SK-N-SH (cell line): ENCODE measurements around the gene SYNE2. TPM values are rescaled to one million over a fixed set of nuclear protein-coding genes. Genes with fewer than 3 reads are reported as not detected.

Source experiments
- CTCF ChIA-PET: fragments of 300-600, 350-600 bp; formaldehyde crosslinking; extraction: SDS; loops from one replicate; lab custom pipeline; 2021; lab: Yijun Ruan, JAX
- POLR2A ChIA-PET: fragments of 350-600 bp; sonication (Branson Sonifier 250); formaldehyde crosslinking; extraction: SDS; loops from one replicate; lab custom pipeline; 2020; ENCODE audit warnings: antibody characterized with exemption, inconsistent platforms; lab: Yijun Ruan, JAX
- DNase-seq: peaks from one replicate; pipeline ENCODE4 v3.0.0; 2012
- H2AFZ ChIP-seq: fragments of 200-600 bp; sonication (generic); 2 replicates; pipeline ENCODE4 v1.8.1; 2016; ENCODE audit warnings: antibody characterized with exemption, mild to moderate bottlenecking, low read depth
- H3F3A ChIP-seq: fragments of 200-600 bp; sonication (generic); replicated peaks from 2 replicates; pipeline ENCODE3; 2016; ENCODE audit warnings: antibody characterized with exemption, mild to moderate bottlenecking; ENCODE audit not compliant: insufficient read depth
- H3K27ac ChIP-seq, 2 experiments: fragments of 200-500 bp in 1 of 2; fragments of 200-600 bp in 1 of 2; sonication (Bioruptor generic) in 1 of 2; sonication (generic), shearing (Covaris generic) in 1 of 2; 2 replicates each; pipeline versions ENCODE4 v1.5.1 to v1.6.1; 2014 to 2016; ENCODE audit warnings: low read depth in 2 of 2, inconsistent platforms in 1 of 2, low read length in 1 of 2, mild to moderate bottlenecking in 1 of 2, mixed read lengths in 1 of 2
- H3K27me3 ChIP-seq: fragments of 200-600 bp; sonication (generic), shearing (Covaris generic); 2 replicates; pipeline ENCODE4 v1.6.1; 2016; ENCODE audit warnings: mixed run types; ENCODE audit not compliant: insufficient read depth
- H3K36me3 ChIP-seq, 2 experiments: fragments of 200-500 bp in 1 of 2; fragments of 200-600 bp in 1 of 2; sonication (Bioruptor generic) in 1 of 2; sonication (generic) in 1 of 2; replicated peaks in 1 of 2; 2 replicates each; pipeline versions ENCODE3 to v1.5.1; 2014 to 2016; ENCODE audit warnings: low read length in 1 of 2, mild to moderate bottlenecking in 1 of 2; ENCODE audit not compliant: insufficient read depth in 2 of 2, control insufficient read depth in 1 of 2
- H3K4me1 ChIP-seq, 2 experiments: fragments of 200-500 bp in 1 of 2; fragments of 200-600 bp in 1 of 2; sonication (Bioruptor generic) in 1 of 2; sonication (generic), shearing (Covaris generic) in 1 of 2; 2 replicates each; pipeline versions ENCODE4 v1.5.1 to v1.6.1; 2014 to 2016; ENCODE audit warnings: low read depth in 1 of 2, low read length in 1 of 2, mixed run types in 1 of 2; ENCODE audit not compliant: insufficient read depth in 2 of 2, control insufficient read depth in 1 of 2
- H3K4me2 ChIP-seq: fragments of 200-600 bp; sonication (generic), shearing (Covaris generic); 2 replicates; pipeline ENCODE4 v1.6.1; 2017; ENCODE audit warnings: mixed run types
- H3K4me3 ChIP-seq, 2 experiments: fragments of 200-500 bp in 1 of 2; fragments of 200-600 bp in 1 of 2; sonication (Bioruptor generic) in 1 of 2; sonication (generic), shearing (Covaris generic) in 1 of 2; 2 replicates each; pipeline versions ENCODE4 v1.5.1 to v1.8.1; 2014 to 2016; ENCODE audit warnings: low read depth in 2 of 2, inconsistent platforms in 1 of 2, low read length in 1 of 2, mild to moderate bottlenecking in 1 of 2, mixed read lengths in 1 of 2, moderate library complexity in 1 of 2
- H3K79me2 ChIP-seq: fragments of 200-600 bp; sonication (generic); 2 replicates; pipeline ENCODE4 v1.8.1; 2017; ENCODE audit warnings: mild to moderate bottlenecking; ENCODE audit not compliant: insufficient read depth
- H3K9ac ChIP-seq: fragments of 200-600 bp; sonication (generic); 2 replicates; pipeline ENCODE4 v1.6.1; 2017; ENCODE audit warnings: mixed run types
- H3K9me2 ChIP-seq: fragments of 200-600 bp; sonication (generic); 2 replicates; pipeline ENCODE4 v1.6.1; 2017; ENCODE audit warnings: mixed run types
- H3K9me3 ChIP-seq: fragments of 200-600 bp; sonication (generic); 2 replicates; pipeline ENCODE4 v1.6.1; 2017; ENCODE audit warnings: mixed run types, mild to moderate bottlenecking, moderate library complexity
- H4K20me1 ChIP-seq: fragments of 200-600 bp; sonication (generic); 2 replicates; pipeline ENCODE4 v1.6.1; 2017; ENCODE audit warnings: mild to moderate bottlenecking, mixed run types; ENCODE audit not compliant: insufficient read depth
- CHD2 ChIP-seq: fragments of 150-350 bp; IDR thresholded peaks from 2 replicates; pipeline ENCODE4 v1.6.1; 2018; ENCODE audit warnings: low read length; ENCODE audit not compliant: partially characterized antibody
- FOXJ3 ChIP-seq: sonication (generic); formaldehyde crosslinking; IDR thresholded peaks from 2 replicates; pipeline ENCODE4 v1.5.1; 2020; ENCODE audit warnings: mild to moderate bottlenecking, missing genetic modification reagents
- FOXM1 ChIP-seq: IDR thresholded peaks from 2 replicates; pipeline ENCODE4 v1.4.0; 2012; ENCODE audit warnings: low read depth, mild to moderate bottlenecking
- GABPA ChIP-seq: IDR thresholded peaks from 2 replicates; pipeline ENCODE4 v1.4.0; 2012; ENCODE audit warnings: low read depth, mild to moderate bottlenecking
- JUND ChIP-seq: IDR thresholded peaks from 2 replicates; pipeline ENCODE4 v1.4.0; 2012
- MEF2A ChIP-seq: IDR thresholded peaks from 2 replicates; pipeline ENCODE4 v1.4.0; 2012; ENCODE audit warnings: low read depth, borderline replicate concordance
- MXI1 ChIP-seq: IDR thresholded peaks from 2 replicates; pipeline ENCODE4 v1.6.1; 2012; ENCODE audit warnings: mild to moderate bottlenecking, low read depth, low read length, improper control_type of control experiment
- NFIC ChIP-seq: IDR thresholded peaks from 2 replicates; pipeline ENCODE4 v1.4.0; 2012; ENCODE audit warnings: borderline replicate concordance
- POLR2AphosphoS5 ChIP-seq: IDR thresholded peaks from 2 replicates; pipeline ENCODE4 v1.6.1; 2012; ENCODE audit warnings: low read depth, low read length
- RAD21 ChIP-seq: IDR thresholded peaks from 2 replicates; pipeline ENCODE4 v1.6.1; 2012; ENCODE audit warnings: mild to moderate bottlenecking, low read length
- RCOR1 ChIP-seq: fragments of 150-350 bp; IDR thresholded peaks from 2 replicates; pipeline ENCODE4 v1.6.1; 2017; ENCODE audit warnings: antibody characterized with exemption, low read length
- RXRA ChIP-seq: IDR thresholded peaks from 2 replicates; pipeline ENCODE4 v1.4.0; 2012; ENCODE audit warnings: low read depth, mild to moderate bottlenecking, borderline replicate concordance
- SIN3A ChIP-seq: IDR thresholded peaks from 2 replicates; pipeline ENCODE4 v1.6.1; 2012; ENCODE audit warnings: low read depth, mild to moderate bottlenecking, low read length, moderate library complexity, borderline replicate concordance
- TEAD4 ChIP-seq: IDR thresholded peaks from 2 replicates; pipeline ENCODE4 v1.4.0; 2012; ENCODE audit warnings: mild to moderate bottlenecking, borderline replicate concordance; ENCODE audit not compliant: insufficient read depth
- YY1 ChIP-seq: IDR thresholded peaks from 2 replicates; pipeline ENCODE4 v1.4.0; 2012; ENCODE audit warnings: low read depth, mild to moderate bottlenecking
- WGBS: methylation state at CpG from one replicate; pipeline ENCODE4 v1.1.6; 2017; ENCODE audit warnings: low lambda C conversion rate; 5-methylcytosine and 5-hydroxymethylcytosine counted together
- polyA plus RNA-seq, 3 experiments: library from polyadenylated mRNA; depleted of rRNA; stranded (reverse); fragments of >200 nt; gene quantifications; 2 replicates each; pipeline ENCODE4 v1.2.3, GENCODE V29; 2012
- TF ChIP-seq, protein P1 (sequence below): fragments of 150-350 bp; IDR thresholded peaks from 2 replicates; pipeline ENCODE4 v1.6.1; 2016; ENCODE audit warnings: mild to moderate bottlenecking, low read depth, low read length
- TF ChIP-seq, protein P2 (sequence below): fragments of 150-350 bp; IDR thresholded peaks from 2 replicates; pipeline ENCODE4 v1.6.1; 2017; ENCODE audit warnings: antibody characterized with exemption, low read length, low read depth, borderline replicate concordance
- TF ChIP-seq, protein P3 (sequence below): IDR thresholded peaks from 2 replicates; pipeline ENCODE4 v1.4.0; 2012; ENCODE audit warnings: low read depth
- TF ChIP-seq, protein P4 (sequence below): IDR thresholded peaks from 2 replicates; pipeline ENCODE4 v1.4.0; 2012; ENCODE audit warnings: low read depth, borderline replicate concordance
- TF ChIP-seq, protein P5 (sequence below): fragments of 200-600 bp; sonication (generic); IDR thresholded peaks from 2 replicates; pipeline ENCODE4 v1.6.1; 2017; ENCODE audit warnings: antibody characterized with exemption, mild to moderate bottlenecking, moderate library complexity

SYNE2 gene
- polyA plus RNA-seq, 1 of the 3 experiments (the other 2 are of a cell fraction) = 7.1 TPM

DNA sequence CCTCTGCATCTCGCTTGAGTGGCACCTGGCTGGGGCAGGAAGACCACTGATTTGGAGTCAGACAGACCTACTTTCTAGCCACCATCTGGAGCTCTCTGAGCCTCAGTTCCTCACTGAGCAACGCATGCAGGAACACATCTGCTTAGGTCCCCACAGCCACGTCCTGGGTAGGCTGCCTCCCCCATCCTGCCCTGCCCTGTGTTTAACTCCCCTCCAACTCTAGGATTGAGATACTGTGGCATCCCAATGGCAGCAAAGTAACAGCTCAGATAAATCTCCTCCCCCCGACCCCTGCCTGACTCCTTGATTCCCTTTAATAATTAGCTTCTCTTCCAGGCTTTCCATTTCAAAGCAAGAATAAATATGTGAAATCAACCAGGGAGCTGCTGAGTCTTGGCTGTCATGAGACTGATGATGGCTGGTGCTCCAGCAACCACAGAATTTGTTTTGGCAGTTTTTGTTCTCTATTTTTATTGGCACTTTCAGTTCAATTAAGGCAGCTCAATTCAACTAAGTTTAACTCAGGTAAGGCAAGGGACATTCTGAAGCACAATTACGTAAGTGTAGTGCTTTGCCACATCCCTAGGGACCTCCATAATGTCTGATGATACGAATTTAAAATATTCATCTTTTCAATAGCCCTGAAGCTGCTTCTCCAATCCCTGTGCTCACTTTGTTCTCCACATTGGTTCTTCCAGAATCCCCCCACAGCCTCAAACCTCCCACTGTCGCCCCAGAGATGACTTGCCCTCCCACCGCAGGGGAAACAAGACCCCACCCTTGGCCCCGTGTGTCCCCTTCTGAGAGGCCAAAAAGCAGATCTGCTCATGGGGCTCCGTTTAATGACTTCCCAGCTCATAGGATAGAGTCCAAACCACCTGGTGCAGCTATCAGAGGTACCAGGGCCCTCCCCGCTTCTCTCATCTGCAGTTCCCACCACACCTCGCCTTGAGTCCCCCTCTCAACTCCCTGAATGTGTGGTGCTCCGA lies 383.1 kb downstream of the SYNE2 start:
- Histone ChIP-seq H3K9me2 (no peaks in the 10 kb centered on the region), H3K9me3 (no peaks in the 10 kb centered on the region), H4K20me1 (no peaks in the 10 kb centered on the region), H2AFZ (no peak overlapping the region), H3K4me2 (no peak overlapping the region), H3K27me3 (no peaks in the 10 kb centered on the region), H3F3A (no peaks in the 10 kb centered on the region), H3K36me3 (peaks cover 0 to 3% of the 10 kb centered on the region in 2 experiments), H3K4me3 (no peak overlapping the region), H3K9ac (no peak overlapping the region), H3K27ac (no peak overlapping the region), H3K79me2 (no peaks in the 10 kb centered on the region), H3K4me1 (peaks cover 9 to 17% of the 10 kb centered on the region in 2 experiments; a peak in 2 of 4 replicates)
- WGBS = 83% methylated on average over 13 of the region's 13 CpGs
- TF ChIP-seq YY1 (no peak), RCOR1 (no peak), CHD2 (no peak), FOXJ3 (CRISPR knock-in tag) (no peak), MEF2A (no peak), MXI1 (no peak), RAD21 (no peak), FOXM1 (no peak), SIN3A (no peak), POLR2AphosphoS5 (no peak), NFIC (no peak), GABPA (no peak), RXRA (no peak), TEAD4 (no peak), JUND (no peak)
- TF ChIP-seq, protein P1, sequence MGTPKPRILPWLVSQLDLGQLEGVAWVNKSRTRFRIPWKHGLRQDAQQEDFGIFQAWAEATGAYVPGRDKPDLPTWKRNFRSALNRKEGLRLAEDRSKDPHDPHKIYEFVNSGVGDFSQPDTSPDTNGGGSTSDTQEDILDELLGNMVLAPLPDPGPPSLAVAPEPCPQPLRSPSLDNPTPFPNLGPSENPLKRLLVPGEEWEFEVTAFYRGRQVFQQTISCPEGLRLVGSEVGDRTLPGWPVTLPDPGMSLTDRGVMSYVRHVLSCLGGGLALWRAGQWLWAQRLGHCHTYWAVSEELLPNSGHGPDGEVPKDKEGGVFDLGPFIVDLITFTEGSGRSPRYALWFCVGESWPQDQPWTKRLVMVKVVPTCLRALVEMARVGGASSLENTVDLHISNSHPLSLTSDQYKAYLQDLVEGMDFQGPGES = no peak
- TF ChIP-seq, protein P2, sequence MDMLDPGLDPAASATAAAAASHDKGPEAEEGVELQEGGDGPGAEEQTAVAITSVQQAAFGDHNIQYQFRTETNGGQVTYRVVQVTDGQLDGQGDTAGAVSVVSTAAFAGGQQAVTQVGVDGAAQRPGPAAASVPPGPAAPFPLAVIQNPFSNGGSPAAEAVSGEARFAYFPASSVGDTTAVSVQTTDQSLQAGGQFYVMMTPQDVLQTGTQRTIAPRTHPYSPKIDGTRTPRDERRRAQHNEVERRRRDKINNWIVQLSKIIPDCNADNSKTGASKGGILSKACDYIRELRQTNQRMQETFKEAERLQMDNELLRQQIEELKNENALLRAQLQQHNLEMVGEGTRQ = no peak
- TF ChIP-seq, protein P3, sequence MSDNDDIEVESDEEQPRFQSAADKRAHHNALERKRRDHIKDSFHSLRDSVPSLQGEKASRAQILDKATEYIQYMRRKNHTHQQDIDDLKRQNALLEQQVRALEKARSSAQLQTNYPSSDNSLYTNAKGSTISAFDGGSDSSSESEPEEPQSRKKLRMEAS = no peak
- TF ChIP-seq, protein P4, sequence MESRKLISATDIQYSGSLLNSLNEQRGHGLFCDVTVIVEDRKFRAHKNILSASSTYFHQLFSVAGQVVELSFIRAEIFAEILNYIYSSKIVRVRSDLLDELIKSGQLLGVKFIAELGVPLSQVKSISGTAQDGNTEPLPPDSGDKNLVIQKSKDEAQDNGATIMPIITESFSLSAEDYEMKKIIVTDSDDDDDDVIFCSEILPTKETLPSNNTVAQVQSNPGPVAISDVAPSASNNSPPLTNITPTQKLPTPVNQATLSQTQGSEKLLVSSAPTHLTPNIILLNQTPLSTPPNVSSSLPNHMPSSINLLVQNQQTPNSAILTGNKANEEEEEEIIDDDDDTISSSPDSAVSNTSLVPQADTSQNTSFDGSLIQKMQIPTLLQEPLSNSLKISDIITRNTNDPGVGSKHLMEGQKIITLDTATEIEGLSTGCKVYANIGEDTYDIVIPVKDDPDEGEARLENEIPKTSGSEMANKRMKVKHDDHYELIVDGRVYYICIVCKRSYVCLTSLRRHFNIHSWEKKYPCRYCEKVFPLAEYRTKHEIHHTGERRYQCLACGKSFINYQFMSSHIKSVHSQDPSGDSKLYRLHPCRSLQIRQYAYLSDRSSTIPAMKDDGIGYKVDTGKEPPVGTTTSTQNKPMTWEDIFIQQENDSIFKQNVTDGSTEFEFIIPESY = no peak
- TF ChIP-seq, protein P5, sequence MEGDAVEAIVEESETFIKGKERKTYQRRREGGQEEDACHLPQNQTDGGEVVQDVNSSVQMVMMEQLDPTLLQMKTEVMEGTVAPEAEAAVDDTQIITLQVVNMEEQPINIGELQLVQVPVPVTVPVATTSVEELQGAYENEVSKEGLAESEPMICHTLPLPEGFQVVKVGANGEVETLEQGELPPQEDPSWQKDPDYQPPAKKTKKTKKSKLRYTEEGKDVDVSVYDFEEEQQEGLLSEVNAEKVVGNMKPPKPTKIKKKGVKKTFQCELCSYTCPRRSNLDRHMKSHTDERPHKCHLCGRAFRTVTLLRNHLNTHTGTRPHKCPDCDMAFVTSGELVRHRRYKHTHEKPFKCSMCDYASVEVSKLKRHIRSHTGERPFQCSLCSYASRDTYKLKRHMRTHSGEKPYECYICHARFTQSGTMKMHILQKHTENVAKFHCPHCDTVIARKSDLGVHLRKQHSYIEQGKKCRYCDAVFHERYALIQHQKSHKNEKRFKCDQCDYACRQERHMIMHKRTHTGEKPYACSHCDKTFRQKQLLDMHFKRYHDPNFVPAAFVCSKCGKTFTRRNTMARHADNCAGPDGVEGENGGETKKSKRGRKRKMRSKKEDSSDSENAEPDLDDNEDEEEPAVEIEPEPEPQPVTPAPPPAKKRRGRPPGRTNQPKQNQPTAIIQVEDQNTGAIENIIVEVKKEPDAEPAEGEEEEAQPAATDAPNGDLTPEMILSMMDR = no peak
- POLR2A ChIA-PET = interaction anchor here (1.2 kb wide), 1 partner anchor 18 kb away, joined by 3 read pairs; no protein-coding TSS in a partner anchor
- CTCF ChIA-PET = interaction anchor here (0.7 to 1.6 kb wide), 4 partner anchors 15 to 69 kb away, joined by 3 to 4 read pairs (median 4); no protein-coding TSS in a partner anchor
- DNase-seq = no peak
